LHCN-M2 (cell line): ENCODE data around the gene S1PR4. TPM values are rescaled to one million over a fixed set of nuclear protein-coding genes. Genes with fewer than 3 reads are reported as not detected.
"Not testable (repeated sequence)": the region's sequence is repeated elsewhere in the genome, so short reads cannot be mapped to it uniquely, and the experiment has no call there.

Experiments used
- DNase-seq: peaks from one replicate; pipeline ENCODE4 v3.0.0-alpha.2; 2012; ENCODE audit warnings: low read depth
- total RNA-seq: library from RNA; depleted of rRNA; stranded (reverse); fragments of >200 nt; gene quantifications from 2 replicates; pipeline ENCODE4 v1.2.3, GENCODE V29; 2014

S1PR4 gene
- total RNA-seq, 1 experiment from 2014 or later: not detected

DNA sequence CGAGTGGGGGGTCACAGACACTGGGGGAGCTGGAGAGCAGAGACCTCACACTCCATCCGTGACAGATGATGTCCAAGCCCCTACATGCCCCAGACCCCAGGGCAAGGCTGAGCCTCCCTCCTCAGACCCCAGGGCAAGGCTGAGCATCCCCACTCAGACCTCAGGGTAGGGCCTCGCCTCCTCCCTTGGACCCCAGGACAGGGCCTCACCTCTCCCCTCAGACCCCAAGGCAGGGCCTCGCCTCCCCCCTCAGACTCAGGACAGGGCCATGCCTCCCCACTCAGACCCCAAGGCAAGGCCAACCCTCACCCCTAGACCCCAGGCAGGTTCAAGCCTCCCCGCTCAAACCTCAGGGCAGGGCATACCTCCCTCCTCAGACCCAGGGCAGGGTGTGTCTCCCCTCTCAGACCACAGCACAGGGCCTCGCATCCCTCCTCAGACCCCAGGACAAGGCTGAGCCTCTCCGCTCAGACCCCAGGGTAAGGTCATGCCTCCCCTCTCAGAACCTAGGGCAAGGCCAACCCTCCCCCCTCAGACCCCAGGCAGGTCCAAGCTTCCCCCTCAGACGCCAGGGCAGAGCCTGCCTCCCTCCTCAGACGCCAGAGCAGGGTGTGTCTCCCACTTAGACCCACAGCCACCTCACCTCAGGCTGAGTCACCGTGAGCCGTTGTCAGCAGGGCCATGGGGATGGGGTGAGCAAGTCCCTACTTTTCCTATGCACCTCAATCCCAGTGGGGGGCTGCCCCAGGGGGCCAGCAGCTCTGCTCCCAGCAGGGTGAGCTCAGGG is 1.7 kb upstream of the S1PR4 start:
- peak; percentile 48 for DNase-seq

DNA sequence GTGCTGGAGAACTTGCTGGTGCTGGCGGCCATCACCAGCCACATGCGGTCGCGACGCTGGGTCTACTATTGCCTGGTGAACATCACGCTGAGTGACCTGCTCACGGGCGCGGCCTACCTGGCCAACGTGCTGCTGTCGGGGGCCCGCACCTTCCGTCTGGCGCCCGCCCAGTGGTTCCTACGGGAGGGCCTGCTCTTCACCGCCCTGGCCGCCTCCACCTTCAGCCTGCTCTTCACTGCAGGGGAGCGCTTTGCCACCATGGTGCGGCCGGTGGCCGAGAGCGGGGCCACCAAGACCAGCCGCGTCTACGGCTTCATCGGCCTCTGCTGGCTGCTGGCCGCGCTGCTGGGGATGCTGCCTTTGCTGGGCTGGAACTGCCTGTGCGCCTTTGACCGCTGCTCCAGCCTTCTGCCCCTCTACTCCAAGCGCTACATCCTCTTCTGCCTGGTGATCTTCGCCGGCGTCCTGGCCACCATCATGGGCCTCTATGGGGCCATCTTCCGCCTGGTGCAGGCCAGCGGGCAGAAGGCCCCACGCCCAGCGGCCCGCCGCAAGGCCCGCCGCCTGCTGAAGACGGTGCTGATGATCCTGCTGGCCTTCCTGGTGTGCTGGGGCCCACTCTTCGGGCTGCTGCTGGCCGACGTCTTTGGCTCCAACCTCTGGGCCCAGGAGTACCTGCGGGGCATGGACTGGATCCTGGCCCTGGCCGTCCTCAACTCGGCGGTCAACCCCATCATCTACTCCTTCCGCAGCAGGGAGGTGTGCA is 587 bp downstream of the S1PR4 start:
- DNase-seq: no peak

DNA sequence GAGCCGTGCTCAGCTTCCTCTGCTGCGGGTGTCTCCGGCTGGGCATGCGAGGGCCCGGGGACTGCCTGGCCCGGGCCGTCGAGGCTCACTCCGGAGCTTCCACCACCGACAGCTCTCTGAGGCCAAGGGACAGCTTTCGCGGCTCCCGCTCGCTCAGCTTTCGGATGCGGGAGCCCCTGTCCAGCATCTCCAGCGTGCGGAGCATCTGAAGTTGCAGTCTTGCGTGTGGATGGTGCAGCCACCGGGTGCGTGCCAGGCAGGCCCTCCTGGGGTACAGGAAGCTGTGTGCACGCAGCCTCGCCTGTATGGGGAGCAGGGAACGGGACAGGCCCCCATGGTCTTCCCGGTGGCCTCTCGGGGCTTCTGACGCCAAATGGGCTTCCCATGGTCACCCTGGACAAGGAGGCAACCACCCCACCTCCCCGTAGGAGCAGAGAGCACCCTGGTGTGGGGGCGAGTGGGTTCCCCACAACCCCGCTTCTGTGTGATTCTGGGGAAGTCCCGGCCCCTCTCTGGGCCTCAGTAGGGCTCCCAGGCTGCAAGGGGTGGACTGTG is 1.2 kb downstream of the S1PR4 start:
- no peak for DNase-seq

DNA sequence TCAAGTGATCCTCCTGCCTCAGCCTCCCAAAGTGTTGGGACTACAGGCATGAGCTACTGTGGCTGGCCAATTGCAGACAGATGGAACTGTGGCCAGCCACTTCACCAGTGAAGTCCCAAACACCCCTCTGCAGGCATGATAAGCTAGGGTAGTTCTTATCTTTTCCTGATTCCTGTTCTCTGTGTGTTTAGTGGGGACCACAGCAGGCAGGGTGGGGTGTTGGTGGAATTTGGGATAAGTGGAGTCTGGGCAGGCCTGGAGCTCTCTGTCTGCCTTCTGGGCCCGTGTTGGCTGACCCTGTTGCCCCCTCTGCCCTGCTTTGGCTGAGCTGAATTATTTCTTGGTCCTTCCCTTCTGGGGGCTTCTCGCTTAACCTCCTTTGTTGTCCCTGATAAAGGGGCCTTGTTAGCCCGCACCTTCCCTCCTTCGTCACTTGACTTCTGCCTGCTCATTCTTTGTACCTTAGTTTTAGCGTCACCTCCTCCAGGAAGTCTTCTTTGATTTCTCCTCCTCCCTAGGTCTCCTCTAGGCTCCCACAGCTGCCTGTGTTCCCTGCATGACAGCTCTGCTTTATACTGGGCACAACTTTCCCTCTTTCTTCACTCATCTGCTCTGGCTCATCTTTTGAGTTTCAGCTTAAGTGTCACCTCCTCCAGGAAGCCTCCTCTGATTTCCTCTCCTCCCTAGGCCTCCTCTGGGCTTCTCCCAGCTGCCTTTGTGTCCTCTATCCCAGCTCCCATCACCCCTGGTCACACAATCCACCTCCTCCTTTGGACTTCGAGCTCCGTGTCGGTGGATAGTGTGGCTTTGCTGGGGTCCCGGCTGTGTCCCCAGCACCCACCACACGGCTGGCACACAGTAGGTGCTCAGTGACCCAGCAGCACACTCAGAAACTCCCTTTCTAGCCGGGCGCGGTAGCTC is 5.4 kb downstream of the S1PR4 start:
- DNase-seq: no peak

DNA sequence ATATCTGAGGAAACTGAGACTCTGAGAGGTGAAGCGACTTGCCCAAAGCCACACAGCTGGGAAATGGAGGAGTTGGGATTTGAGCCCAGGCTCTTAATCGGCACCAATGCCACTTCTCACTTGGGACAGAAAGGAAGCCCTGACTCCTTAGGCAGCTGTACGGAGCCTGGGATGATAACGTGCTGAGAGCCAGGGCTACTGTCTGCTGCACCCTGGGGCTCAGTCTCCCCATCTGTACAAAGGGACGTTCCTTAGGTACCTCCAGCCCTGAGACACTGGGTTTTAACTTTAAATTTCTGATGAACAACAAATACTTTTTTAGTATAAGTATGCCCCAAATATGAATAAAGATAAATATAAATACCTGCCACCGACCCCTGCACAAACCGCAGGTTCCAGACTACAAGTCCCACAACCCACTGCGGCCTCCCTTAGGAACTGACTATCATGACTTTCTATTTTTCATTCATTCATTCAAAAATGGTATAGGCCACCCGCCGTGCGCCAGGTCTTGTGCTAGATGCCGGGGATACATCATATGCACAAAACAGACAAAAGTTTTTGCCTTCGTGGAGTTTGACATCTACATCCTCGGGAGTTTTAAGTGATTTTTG is 6.4 kb downstream of the S1PR4 start:
- no peak for DNase-seq

DNA sequence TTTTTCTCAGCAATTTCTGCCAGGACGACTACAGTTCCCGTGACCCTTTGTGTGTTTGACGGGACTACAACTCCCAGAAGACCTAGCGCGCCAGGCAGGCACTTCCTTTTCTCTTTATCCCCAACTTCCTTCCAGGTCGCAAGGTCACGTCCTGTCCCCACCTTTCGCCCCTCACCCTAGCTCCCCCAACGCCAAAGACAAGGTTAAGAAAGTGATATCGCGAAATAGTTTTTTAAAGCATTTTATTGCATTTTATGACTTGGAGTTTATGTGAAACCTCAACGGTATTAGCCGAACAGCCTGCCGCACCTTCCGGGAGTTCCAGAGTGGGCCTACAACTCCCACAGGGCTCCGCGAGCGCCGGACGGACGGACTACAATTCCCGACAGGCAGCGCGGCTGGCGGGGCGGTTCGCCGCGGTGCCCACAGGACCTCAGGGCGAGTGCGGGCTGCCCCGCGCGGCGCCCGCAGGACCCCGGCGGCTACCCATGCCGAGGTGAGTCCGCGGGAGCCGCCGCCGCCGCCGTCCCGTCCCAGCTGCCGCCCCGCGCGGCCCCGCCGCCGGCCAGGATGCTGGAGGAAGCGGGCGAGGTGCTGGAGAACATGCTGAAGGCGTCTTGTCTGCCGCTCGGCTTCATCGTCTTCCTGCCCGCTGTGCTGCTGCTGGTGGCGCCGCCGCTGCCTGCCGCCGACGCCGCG is 7.0 kb downstream of the S1PR4 start, which contains the start of gene NCLN:
Gene NCLN (plus strand): TSS at position 470 of the 699 bp plus-strand sequence. CDS start 101 bp downstream, at position 571.
- peak; percentile 93 for DNase-seq

DNA sequence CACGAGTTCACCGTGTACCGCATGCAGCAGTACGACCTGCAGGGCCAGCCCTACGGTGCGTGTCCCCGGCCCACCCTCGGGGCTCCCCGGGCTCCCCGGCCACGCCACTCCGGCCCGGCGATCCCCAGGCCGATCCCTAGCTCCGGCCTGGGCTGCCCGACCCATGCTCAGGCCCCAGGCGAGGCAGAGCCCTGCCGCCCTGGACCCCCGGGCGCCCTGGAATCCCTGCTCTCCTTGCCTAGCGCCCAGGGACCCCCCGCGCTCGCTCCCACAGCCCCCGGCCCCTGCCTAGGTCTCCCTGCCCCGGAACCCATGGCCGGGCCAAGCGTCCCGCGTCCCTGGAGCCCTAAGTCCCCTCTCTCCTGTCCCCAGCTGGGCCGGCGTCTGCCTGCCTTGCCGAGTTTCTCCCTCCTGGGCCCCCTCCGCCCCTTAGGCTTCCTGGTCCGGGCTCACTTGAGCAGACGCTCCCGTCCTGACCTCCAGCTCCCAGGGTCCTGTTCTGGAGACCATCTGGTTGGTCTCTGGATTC is 7.7 kb downstream of the S1PR4 start:
- DNase-seq: no peak

DNA sequence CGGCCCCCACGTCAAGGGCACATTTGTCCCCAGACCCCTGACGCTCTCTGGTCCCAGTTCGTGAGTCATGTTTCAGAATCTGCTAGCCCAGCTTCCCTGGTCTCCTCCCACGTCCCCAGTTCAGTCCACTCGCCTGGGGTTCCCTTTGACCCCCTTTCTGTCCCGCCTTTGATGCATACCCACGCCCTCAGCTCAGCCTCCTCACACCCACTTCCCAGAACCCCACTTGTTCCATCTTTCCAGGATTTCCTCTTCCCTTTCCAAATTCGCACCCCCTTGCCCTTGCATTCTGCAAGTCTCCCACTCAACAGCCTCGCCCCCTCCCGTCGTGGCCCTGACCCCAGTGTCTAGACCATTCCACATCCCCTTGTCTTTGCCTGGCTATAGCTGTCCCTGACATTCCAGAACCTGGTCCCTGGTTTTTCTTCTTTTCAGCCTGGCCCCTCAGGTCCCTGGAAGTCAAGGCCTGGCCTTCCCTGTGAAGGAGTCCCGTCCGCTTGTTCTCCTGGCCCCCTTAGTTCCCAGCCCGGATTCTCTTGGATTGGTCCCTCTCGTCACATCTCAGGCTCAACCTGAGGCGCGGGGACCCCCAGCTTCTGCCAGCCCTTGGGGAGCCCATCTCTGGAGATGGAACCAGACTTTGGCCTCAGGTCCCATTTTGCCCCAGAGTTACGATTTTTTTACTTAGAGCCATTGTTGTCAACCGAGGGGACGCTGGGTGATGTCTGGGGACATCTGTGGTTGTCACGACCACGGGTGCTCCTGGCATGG is 8.5 kb downstream of the S1PR4 start:
- DNase-seq: no peak

DNA sequence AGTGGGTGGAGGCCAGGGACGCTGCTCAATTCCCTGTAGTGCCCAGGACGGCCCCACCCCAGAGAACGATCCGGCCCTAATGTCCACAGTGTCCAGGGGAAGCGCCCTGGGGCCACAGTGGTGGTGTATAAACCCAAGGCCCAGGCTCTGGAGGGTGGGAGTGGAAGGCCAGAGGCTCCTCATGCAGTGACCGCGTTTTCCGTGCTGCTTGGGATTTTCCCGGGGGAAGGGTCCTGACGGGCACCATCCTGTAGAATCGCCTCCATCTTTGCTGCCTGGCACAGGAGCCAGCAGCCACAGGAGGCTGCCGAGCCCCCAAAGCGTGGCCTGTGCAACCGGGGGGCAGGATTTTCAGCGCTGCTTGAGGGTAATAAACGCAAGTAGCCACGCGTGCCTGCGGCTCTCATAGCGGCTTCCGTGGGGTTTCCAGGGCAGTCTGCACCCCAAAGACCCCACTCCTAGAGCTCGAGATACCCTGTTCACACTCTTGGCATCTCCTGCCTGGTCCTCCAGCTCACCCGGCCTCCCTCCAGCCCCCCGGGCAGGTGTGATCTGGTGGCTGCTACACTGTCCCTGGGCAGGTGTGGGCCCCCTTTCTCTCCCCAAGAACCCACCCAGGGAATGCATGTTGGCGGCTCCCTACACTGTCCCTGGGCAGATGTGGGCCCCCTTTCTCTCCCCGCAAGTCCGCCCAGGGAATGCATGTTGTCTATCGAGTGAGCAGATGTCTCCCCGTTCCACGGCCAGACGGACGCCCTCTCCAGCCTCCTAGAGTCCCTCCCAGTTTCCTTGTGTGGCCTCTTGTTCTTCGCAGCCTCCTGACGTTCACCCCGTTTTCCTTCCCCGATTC is 9.3 kb downstream of the S1PR4 start:
- DNase-seq: no peak

DNA sequence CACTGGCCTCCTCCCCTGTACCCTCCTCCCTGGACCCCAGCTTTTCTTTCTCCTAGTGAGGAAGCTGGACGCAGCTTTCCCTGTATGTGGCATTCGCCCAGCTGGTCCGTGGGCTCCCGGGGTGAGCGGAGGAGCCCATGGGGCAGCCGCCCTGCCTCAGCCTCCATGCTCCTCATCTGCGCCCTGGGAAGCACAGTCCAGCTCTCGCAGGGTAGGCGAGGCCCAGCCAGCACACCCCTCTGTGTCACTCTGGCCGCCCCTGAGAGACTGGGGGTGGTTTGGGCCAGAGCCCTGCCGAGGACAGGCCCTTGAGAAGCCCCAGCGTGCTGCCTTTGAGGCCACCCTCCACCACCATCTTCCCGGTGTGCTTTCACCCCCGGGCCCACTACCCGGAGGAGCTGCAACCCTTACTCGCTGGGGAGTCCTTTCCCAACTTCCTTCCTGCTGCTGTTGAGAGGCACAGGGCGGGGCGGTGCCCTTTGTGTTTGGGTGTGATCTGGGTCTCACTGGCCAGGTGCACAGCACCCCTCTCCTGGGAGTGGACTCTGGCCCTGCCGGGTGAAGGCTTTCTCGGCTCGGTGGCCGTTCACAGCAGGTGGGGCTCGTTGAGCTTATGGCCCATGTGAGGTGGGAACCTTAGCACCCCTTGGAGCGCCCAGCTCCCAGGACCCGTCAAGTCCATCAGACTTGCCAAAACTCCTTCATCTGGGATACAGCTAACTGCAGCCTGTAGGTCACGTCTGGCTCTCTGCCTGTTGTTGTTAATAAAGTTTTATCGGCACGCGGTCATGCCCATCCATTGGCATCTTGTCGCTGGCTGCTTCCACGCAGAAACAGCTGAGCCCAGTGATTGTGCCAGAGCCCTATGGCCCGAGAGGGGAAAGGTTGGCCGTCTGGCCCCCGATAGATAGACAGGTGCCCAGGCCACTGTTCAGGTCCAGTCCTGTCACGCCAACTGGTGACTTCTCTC is 10.3 kb downstream of the S1PR4 start:
- no peak for DNase-seq

DNA sequence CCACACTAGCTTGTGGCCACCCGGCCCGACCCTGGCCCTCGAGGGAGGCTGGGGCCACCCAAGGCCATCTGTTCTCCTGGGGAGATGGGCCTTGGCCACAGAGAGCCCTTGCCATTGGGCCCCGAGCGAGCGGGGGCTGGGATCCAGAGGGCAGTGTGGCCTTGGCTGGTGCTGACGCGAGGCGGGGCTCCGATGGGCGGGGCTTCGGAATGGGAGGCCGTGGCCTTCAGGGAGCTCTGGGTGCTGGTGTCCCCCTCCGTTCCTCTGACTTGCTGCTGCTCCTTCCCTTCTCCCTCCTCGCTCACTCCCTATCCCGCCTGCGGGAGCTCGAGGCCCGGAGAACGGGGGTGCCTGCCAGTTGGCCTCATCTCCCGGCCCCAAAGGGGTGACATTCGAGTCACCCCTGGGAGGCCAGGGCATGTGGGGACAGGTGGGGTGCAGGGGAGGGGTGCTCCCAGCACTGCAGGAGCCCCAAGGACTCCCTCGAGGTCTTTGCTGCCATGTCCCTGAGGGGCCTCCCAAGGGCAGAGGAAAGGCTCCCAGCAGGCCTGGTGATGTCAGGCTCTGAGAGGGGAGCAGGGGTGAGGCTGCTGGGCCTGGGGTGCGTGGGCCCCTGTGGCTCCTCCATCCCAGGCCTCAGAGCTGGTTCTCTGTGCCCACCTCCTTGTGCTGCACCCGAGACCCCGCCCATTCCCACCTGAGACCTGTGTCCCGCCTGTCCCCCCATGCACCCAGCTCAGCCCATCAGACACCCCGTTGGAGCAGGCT is 11.3 kb downstream of the S1PR4 start:
- no peak for DNase-seq

DNA sequence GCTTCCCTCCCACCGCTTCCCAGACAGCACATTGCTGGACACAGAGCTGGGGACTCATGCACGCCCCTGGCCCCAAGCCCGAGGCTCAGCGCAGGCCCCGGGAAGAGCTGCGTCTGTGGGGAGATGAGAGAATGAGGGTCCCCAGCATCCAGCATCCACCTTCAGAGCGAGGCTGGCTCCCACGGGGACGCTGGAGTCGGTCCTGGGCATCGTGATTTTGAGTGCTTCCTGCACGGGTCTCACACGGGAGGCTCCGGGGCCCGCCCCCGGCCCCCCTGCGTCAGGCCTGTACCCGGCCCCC is 11.9 kb downstream of the S1PR4 start:
- no peak for DNase-seq

DNA sequence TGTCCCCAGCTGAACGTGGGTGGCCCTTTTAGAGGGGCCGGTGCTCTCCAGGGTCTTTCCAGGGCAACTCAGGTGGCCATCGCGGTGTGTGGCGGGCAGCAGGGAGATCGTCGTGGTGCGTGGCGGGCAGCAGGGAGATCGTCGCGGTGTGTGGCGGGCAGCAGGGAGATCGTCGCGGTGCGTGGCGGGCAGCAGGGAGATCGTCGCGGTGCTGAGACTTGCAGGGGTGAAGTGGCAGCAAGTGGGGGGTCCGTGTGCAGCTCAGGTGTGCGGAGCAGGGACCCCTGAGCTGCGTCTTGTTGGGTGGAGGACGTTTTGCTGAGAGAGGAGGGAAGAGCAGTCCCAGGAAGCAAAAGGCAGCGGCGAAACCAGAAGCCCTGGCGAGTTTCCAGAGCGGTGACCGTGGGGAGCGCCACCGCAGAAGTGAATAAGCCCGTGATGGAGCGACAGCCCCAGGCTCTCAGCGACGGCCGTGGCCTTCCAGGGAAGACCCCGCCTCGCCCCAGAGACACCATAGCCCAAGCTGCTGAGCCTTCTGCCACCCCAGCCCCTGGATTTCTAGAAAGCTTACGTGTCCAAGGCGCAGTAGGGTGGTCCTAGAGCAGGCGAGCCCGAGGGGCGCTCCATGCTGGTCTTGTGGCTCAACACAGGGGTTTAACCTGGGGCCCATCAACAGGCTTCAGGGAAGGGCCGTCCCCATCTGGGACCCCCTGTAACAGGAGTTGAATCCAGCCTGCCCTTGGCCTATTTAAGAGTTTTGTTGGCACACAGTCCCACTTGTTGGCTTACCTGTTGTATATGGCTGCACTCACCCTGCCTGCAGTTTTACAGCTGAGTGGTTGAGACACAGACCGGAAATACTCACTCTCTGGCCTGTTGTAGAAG is 12.6 kb downstream of the S1PR4 start:
- DNase-seq: no peak

DNA sequence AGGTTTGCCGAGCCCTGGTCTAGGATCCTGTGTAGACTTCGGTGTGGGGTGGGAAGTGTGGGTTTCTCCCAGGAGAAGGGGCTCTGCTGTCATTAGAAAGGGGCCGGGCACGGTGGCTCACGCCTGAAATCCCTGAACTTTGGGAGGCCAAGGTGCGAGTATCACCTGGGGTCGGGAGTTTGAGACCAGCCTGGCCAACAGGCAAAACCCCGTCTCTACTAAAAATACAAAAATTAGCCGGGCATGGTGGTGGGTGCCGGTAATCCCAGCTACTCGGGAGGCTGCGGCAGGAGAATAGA is 13.2 kb downstream of the S1PR4 start:
- DNase-seq: not testable (repeated sequence)

DNA sequence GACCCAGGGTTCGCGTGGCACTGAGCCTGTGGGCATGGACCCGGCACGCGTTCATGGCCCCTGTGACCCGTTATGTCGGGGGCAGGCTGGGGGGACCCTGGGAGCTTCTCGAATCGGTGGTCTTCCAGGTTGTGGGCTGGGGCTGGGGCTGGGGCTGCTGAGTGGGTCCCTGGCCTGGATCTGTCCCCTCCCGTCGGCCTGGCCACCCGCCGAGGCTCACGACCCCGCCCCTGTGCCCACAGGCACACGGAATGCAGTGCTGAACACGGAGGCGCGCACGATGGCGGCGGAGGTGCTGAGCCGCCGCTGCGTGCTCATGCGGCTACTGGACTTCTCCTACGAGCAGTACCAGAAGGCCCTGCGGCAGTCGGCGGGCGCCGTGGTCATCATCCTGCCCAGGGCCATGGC is 13.7 kb downstream of the S1PR4 start:
- DNase-seq: no peak

DNA sequence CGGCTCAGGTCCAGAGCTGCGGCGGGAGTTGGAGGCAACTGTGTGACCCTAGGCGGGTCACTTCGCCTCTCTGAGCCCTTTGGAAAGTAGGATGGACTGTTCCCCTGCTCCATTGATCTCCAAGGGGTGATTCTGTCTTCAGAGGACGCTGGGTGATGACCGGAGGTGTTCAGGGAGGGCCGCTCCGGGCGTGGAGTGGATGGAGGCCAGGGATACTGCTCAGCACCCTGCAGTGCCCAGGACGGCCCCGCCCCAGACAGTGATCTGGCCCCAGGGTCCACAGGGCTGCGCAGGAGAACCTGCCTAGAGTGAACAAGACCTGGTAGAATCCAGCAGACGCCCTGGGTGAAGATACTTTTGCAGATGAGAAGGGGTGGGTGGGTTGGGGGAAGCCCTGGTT is 14.1 kb downstream of the S1PR4 start:
- DNase-seq: no peak
